Liver (tissue), 9 donors: Measurements from ENCODE around the gene KCNMA1. TPM values are rescaled to one million over a fixed set of nuclear protein-coding genes. Genes with fewer than 3 reads are reported as not detected.

ENCODE experiments used
- DNase-seq: peaks from one replicate; pipeline ENCODE4 v3.0.0-alpha.2; 2017; ENCODE audit warnings: low spot score
- H3K27ac ChIP-seq, 2 donors: one replicate each; pipeline ENCODE4 v1.7.0; 2013; ENCODE audit warnings: inconsistent platforms in 2 of 2, low read length in 2 of 2, control low read depth in 1 of 2, low read depth in 1 of 2, mild to moderate bottlenecking in 1 of 2
- H3K27me3 ChIP-seq, 4 donors: one replicate each; pipeline versions ENCODE4 v1.6.1 to v1.7.0; 2013; ENCODE audit warnings: low read length in 3 of 4, inconsistent platforms in 1 of 4, mild to moderate bottlenecking in 1 of 4, moderate library complexity in 1 of 4; ENCODE audit not compliant: control insufficient read depth in 4 of 4, insufficient read depth in 4 of 4
- H3K36me3 ChIP-seq, 4 donors: one replicate each; pipeline versions ENCODE4 v1.6.1 to v1.7.0; 2013; ENCODE audit warnings: low read length in 3 of 4, mild to moderate bottlenecking in 3 of 4, low read depth in 1 of 4, moderate library complexity in 1 of 4; ENCODE audit not compliant: control insufficient read depth in 4 of 4, insufficient read depth in 3 of 4
- H3K4me1 ChIP-seq, 4 donors: one replicate each; pipeline versions ENCODE4 v1.6.1 to v1.7.0; 2013; ENCODE audit warnings: low read length in 3 of 4, mild to moderate bottlenecking in 3 of 4, moderate library complexity in 1 of 4; ENCODE audit not compliant: control insufficient read depth in 4 of 4, insufficient read depth in 4 of 4
- H3K4me3 ChIP-seq, 3 donors: one replicate each; pipeline versions ENCODE4 v1.6.1 to v1.7.0; 2013; ENCODE audit warnings: low read length in 3 of 3, control low read depth in 1 of 3, low read depth in 1 of 3, mild to moderate bottlenecking in 1 of 3
- H3K9ac ChIP-seq, 2 donors: one replicate each; pipeline ENCODE4 v1.7.0; 2013; ENCODE audit warnings: low read length in 2 of 2, mild to moderate bottlenecking in 2 of 2, moderate library complexity in 2 of 2, control low read depth in 1 of 2, low read depth in 1 of 2
- H3K9me3 ChIP-seq, 4 donors: one replicate each; pipeline versions ENCODE4 v1.6.1 to v1.7.0; 2013; ENCODE audit warnings: low read length in 3 of 4; ENCODE audit not compliant: control insufficient read depth in 4 of 4
- EGR1 ChIP-seq, 2 donors: IDR thresholded peaks; 2 replicates each; pipeline ENCODE4 v1.6.1; 2016 to 2018; ENCODE audit warnings: antibody characterized with exemption in 2 of 2, low read depth in 2 of 2
- FOXA1 ChIP-seq: IDR thresholded peaks from 2 replicates; pipeline ENCODE4 v1.6.1; 2016; ENCODE audit warnings: antibody characterized with exemption
- FOXA2 ChIP-seq: IDR thresholded peaks from 2 replicates; pipeline ENCODE4 v1.6.1; 2016; ENCODE audit warnings: antibody characterized with exemption
- GABPA ChIP-seq, 2 donors: IDR thresholded peaks in 1 of 2; conservative IDR thresholded peaks in 1 of 2; 2 replicates each; pipeline ENCODE4 v1.6.1; 2016; ENCODE audit warnings: antibody characterized with exemption in 2 of 2, mild to moderate bottlenecking in 1 of 2, moderate library complexity in 1 of 2
- HNF4A ChIP-seq, 2 donors: conservative IDR thresholded peaks; 2 replicates each; pipeline ENCODE4 v1.6.1; 2016; ENCODE audit warnings: antibody characterized with exemption in 2 of 2, mild to moderate bottlenecking in 2 of 2
- HNF4G ChIP-seq: IDR thresholded peaks from 2 replicates; pipeline ENCODE4 v1.6.1; 2016; ENCODE audit warnings: antibody characterized with exemption
- JUND ChIP-seq, 2 donors: IDR thresholded peaks; 2 replicates each; pipeline ENCODE4 v1.6.1; 2016; ENCODE audit warnings: antibody characterized with exemption in 2 of 2
- NR2F2 ChIP-seq: IDR thresholded peaks from 2 replicates; pipeline ENCODE4 v1.6.1; 2016; ENCODE audit warnings: antibody characterized with exemption
- RAD21 ChIP-seq, 2 donors: IDR thresholded peaks; 2 replicates each; pipeline ENCODE4 v1.6.1; 2016; ENCODE audit warnings: antibody characterized with exemption in 2 of 2, mild to moderate bottlenecking in 2 of 2
- REST ChIP-seq: IDR thresholded peaks from 2 replicates; pipeline ENCODE4 v1.6.1; 2016; ENCODE audit warnings: antibody characterized with exemption, mild to moderate bottlenecking
- TAF1 ChIP-seq: conservative IDR thresholded peaks from 2 replicates; pipeline ENCODE4 v1.6.1; 2016; ENCODE audit warnings: antibody characterized with exemption, mild to moderate bottlenecking
- YY1 ChIP-seq: IDR thresholded peaks from 2 replicates; pipeline ENCODE4 v1.6.1; 2016; ENCODE audit warnings: antibody characterized with exemption, mild to moderate bottlenecking
- WGBS: extraction: QIAGEN DNeasy Blood & Tissue Kit; methylation state at CpG from one replicate; pipeline ENCODE4 v1.1.7; 2013; 5-methylcytosine and 5-hydroxymethylcytosine counted together
- polyA plus RNA-seq, 2 donors: library from polyadenylated mRNA; stranded (reverse) in 1 of 2; unstranded in 1 of 2; fragments of 200-250 nt in 1 of 2; fragments of >200 nt in 1 of 2; fragmentation: Nextera tagmentation in 1 of 2; extraction: Ambion mirVana in 1 of 2; gene quantifications; one replicate each; pipeline versions ENCODE4 v1.2.1 to v1.2.3, GENCODE V29; 2013 to 2015
- total RNA-seq, 2 donors: library from RNA; depleted of rRNA; stranded (reverse); fragments of >200 nt; gene quantifications; one replicate each; pipeline ENCODE4 v1.2.3, GENCODE V29; 2014
- TF ChIP-seq, protein P1 (sequence below): IDR thresholded peaks from 2 replicates; pipeline ENCODE4 v1.6.1; 2016; ENCODE audit warnings: antibody characterized with exemption
- TF ChIP-seq, protein P2 (sequence below): fragments of 150-350 bp; IDR thresholded peaks from 2 replicates; pipeline ENCODE4 v1.5.1; 2017; ENCODE audit warnings: improper control_type of control experiment, low read depth, low read length; ENCODE audit not compliant: missing input control
- donor health status: healthy.
- donor health status: healthy.
- donor health status: healthy.
- donor health status: healthy.
- donor health status: healthy.

Gene KCNMA1
- total and polyA plus RNA-seq, 4 donors: 2.5 to 9.7 (median 4.7) TPM

DNA sequence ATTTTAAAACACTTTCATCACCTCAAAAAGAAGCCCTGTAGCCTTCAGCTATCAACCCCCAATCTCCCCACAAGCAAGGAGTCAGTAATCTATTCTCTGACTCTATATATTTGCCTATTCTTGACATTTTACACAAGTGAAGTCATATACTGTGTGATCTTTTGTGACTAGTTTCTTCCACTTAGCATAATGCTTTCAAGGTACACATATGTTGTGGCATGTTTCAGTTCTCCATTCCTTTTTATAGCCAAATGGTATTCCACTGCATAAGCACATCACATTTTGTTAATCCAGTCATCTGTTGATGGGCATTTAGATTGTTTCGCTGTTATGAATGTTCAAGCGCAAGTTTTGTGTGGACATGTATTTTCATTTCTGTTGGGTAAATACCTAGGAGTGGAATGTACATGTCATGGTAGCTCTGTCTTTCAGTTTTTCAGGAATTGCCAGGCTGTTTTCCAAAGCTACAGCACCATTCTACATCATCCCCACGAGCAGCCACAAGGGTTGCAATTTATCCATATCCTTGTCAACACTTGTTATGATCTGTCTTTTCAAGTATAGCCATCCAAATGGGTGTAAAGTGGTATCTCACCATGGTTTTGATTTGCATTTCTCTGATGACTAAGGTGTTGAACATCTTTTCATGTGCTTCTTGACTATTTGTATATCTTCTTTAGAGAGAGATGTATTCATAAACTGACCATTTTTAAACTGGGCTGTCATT, 405.6 kb downstream of the KCNMA1 start:
- no peaks in the 10 kb centered on the region for H3K27me3 ChIP-seq
- 92% methylated on average over 3 of the region's 3 CpGs for WGBS
- TF ChIP-seq FOXA2: no peak
- TF ChIP-seq TAF1: no peak
- TF ChIP-seq EGR1 (IDR thresholded peaks at IDR 0.05; ENCODE audit: low read depth in 2 of 2): no peak
- no peak for TF ChIP-seq FOXA1
- peaks cover 0 to 30% (median 14%) of the 10 kb centered on the region in 4 donors for H3K4me1 ChIP-seq
- no peak overlapping the region for H3K9ac ChIP-seq
- no peak overlapping the region for H3K4me3 ChIP-seq
- no peak for DNase-seq
- no peaks in the 10 kb centered on the region for H3K9me3 ChIP-seq
- no peak overlapping the region for H3K27ac ChIP-seq
- no peaks in the 10 kb centered on the region for H3K36me3 ChIP-seq

GRCh38 chr10:77231375-77231774, 406.2 kb downstream of the KCNMA1 start:
- no peak overlapping the region for H3K4me3 ChIP-seq
- no peak for DNase-seq
- peaks cover 0 to 33% (median 15%) of the 10 kb centered on the region in 4 donors for H3K4me1 ChIP-seq
- no peaks in the 10 kb centered on the region for H3K27me3 ChIP-seq
- H3K36me3 ChIP-seq: no peaks in the 10 kb centered on the region
- H3K27ac ChIP-seq: no peak overlapping the region
- no peaks in the 10 kb centered on the region for H3K9me3 ChIP-seq
- 96% methylated on average over 3 of the region's 3 CpGs for WGBS
- TF ChIP-seq HNF4A (conservative IDR thresholded peaks at IDR 0.05) (no peak), NR2F2 (no peak), HNF4G (no peak), JUND (IDR thresholded peaks at IDR 0.05) (no peak), RAD21 (IDR thresholded peaks at IDR 0.05) (no peak), GABPA (IDR thresholded peaks at IDR 0.05 in 1 of 2, conservative IDR thresholded peaks at IDR 0.05 in 1 of 2) (no peak), EGR1 (IDR thresholded peaks at IDR 0.05; ENCODE audit: low read depth in 2 of 2) (no peak), TAF1 (no peak), REST (no peak), FOXA1 (no peak), YY1 (no peak)
- TF ChIP-seq, protein P1, sequence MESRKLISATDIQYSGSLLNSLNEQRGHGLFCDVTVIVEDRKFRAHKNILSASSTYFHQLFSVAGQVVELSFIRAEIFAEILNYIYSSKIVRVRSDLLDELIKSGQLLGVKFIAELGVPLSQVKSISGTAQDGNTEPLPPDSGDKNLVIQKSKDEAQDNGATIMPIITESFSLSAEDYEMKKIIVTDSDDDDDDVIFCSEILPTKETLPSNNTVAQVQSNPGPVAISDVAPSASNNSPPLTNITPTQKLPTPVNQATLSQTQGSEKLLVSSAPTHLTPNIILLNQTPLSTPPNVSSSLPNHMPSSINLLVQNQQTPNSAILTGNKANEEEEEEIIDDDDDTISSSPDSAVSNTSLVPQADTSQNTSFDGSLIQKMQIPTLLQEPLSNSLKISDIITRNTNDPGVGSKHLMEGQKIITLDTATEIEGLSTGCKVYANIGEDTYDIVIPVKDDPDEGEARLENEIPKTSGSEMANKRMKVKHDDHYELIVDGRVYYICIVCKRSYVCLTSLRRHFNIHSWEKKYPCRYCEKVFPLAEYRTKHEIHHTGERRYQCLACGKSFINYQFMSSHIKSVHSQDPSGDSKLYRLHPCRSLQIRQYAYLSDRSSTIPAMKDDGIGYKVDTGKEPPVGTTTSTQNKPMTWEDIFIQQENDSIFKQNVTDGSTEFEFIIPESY: no peak
- TF ChIP-seq, protein P2, sequence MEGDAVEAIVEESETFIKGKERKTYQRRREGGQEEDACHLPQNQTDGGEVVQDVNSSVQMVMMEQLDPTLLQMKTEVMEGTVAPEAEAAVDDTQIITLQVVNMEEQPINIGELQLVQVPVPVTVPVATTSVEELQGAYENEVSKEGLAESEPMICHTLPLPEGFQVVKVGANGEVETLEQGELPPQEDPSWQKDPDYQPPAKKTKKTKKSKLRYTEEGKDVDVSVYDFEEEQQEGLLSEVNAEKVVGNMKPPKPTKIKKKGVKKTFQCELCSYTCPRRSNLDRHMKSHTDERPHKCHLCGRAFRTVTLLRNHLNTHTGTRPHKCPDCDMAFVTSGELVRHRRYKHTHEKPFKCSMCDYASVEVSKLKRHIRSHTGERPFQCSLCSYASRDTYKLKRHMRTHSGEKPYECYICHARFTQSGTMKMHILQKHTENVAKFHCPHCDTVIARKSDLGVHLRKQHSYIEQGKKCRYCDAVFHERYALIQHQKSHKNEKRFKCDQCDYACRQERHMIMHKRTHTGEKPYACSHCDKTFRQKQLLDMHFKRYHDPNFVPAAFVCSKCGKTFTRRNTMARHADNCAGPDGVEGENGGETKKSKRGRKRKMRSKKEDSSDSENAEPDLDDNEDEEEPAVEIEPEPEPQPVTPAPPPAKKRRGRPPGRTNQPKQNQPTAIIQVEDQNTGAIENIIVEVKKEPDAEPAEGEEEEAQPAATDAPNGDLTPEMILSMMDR: no peak
- H3K9ac ChIP-seq: no peak overlapping the region
